ENCODE measurements around the gene MMP12.
"Not testable (repeated sequence)": the region's sequence is repeated elsewhere in the genome, so short reads cannot be mapped to it uniquely, and the experiment has no call there.

The MMP12 gene

DNA sequence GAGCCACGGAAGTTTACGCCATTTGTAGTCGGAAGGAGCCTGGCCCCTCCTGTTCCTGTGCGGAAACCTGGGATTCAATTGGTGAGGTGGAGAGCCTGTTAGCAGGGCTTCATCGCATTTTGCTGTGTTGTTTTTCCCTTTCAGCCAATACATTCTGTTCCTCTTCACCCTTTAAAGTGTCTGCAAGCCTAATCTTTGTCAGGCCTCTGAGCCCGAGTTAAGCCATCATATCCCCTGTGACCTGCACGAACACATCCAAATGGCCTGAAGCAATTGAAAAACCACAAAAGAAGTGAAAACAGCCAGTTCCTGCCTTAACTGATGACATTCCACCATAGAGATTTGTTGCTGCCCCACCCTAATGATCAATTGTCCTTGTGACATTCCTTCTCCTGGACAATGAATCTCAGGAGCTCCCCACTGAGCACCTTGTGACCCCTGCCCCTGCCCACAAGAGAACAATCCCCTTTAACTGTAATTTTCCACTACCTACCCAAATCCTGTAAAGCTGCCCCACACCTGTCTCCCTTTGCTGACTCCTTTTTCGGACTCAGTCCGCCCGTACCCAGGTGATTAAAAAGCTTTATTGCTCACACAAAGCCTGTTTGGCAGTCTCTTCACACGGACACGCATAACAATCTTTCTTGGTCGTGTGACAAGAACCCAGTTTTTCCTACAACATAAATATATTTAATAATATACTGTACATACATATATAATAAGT lies 37.1 kb upstream of the MMP12 start:
- TF ChIP-seq, protein P1, sequence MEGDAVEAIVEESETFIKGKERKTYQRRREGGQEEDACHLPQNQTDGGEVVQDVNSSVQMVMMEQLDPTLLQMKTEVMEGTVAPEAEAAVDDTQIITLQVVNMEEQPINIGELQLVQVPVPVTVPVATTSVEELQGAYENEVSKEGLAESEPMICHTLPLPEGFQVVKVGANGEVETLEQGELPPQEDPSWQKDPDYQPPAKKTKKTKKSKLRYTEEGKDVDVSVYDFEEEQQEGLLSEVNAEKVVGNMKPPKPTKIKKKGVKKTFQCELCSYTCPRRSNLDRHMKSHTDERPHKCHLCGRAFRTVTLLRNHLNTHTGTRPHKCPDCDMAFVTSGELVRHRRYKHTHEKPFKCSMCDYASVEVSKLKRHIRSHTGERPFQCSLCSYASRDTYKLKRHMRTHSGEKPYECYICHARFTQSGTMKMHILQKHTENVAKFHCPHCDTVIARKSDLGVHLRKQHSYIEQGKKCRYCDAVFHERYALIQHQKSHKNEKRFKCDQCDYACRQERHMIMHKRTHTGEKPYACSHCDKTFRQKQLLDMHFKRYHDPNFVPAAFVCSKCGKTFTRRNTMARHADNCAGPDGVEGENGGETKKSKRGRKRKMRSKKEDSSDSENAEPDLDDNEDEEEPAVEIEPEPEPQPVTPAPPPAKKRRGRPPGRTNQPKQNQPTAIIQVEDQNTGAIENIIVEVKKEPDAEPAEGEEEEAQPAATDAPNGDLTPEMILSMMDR (IDR thresholded peaks at IDR 0.05; ENCODE audit: insufficient read depth, low read depth, low read length, missing control alignments), result no peak
- DNase-seq (ENCODE audit: low read depth), result peak; percentile 51
- no peak overlapping the region for H3K4me3 ChIP-seq (ENCODE audit: low read length)

DNA sequence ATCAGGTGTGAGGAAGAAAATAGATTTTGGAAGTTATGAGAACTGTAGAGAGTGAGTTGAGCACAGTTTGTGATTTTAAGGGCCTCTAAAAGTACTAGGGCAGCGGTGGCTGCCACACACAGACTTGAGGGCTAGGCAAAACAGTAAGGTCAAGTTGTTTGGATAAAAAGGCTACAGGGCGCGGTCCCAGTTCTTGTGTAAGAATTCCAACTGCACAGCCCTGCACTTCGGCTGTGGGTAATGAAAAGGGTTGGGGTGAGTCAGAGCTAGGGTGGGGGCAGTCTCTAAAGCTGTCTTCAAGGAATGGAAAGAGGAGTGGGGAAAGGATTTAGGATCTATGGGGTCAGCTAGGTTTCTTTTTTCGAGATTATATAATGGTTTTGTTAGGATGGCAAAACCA lies 31.1 kb upstream of the MMP12 start:
- H3K4me3 ChIP-seq (ENCODE audit: low read length), result not testable (repeated sequence)
- DNase-seq (ENCODE audit: low read depth), result peak; percentile 62

DNA sequence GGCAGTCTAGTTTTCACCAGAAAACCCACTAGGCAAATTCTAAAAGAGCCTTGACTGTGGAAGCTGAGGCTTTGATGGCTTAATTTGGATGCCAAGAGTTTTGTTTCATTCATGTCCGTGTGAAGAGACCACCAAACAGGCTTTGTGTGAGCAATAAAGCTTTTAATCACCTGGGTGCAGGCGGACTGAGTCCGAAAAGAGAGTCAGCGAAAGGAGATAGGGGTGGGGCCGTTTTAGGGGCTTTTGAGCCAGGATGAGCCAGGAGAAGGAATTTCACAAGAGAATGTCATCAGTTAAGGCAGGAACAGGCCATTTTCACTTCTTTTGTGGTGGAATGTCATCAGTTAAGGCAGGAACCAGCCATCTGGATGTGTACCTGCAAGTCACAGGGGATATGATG lies 29.1 kb upstream of the MMP12 start:
- H3K4me3 ChIP-seq (ENCODE audit: low read length); DNase-seq (ENCODE audit: low read depth): not testable (repeated sequence)

DNA sequence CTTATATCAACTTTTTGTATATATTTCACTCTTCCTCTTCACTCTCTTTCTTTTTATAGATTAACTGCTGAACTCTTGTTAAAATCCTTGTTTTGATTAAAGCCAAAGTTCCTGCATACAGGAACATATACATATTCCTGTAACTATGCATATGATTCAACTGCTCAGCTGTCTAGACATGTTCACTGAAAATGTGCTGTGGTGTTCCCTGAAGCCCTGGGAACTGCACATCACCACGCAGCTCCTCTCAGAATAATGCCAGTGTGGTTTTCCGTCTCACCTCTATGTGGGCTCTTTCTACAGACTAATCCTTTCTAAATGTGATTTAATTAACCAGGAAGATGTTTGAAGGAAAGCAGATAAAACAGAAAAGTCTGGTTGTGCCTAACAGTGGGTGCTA lies 25.6 kb upstream of the MMP12 start:
- TF ChIP-seq, protein P1 (IDR thresholded peaks at IDR 0.05; ENCODE audit: insufficient read depth, low read depth, low read length, missing control alignments), result no peak
- no peak overlapping the region for H3K4me3 ChIP-seq (ENCODE audit: low read length)
- peak; percentile 90 for DNase-seq (ENCODE audit: low read depth)

DNA sequence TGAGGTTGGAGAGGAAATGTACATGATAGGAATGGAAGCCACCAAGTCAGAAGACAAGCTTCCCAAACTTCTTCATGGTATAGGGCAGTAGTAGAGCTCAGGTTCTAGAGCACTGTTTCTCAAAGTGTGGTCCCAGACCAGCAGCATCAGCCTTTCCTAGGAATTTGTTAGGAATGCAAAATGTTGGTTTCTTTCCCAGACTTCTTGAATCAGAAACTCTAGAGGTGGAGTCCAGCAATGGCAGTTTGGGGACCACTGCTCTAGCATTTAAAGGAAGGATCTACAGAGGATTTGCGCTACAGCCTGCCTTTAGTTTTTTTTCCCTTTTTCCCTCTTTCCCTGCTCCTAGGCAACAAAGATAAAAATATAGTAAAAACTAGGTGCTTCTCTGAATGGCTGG lies 17.0 kb upstream of the MMP12 start:
- DNase-seq (ENCODE audit: low read depth), result no peak
- TF ChIP-seq, protein P1 (IDR thresholded peaks at IDR 0.05; ENCODE audit: insufficient read depth, low read depth, low read length, missing control alignments), result no peak
- H3K4me3 ChIP-seq (ENCODE audit: low read length), result no peak overlapping the region

DNA sequence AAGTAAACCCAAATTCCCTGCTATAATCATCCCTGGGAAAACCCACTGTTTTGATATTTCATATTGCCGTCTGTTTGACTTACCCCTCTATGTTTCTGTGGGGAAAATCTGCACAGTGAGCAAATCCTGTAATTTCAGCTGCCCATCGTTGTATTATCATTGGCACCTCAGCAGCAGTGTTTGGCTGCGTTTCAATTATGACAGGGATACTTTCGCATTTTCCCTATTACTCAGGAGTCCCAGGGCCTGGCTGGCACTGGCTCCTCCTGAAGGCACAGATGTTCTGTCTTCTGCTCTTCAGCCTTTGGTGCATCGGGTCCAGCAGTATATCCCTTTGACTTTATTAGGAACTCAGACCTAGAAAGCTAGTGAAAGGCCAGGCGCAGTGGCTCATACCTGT lies 12.2 kb upstream of the MMP12 start:
- TF ChIP-seq, protein P1 (IDR thresholded peaks at IDR 0.05; ENCODE audit: insufficient read depth, low read depth, low read length, missing control alignments), result no peak
- peak; percentile 50 for DNase-seq (ENCODE audit: low read depth)
- no peak overlapping the region for H3K4me3 ChIP-seq (ENCODE audit: low read length)

DNA sequence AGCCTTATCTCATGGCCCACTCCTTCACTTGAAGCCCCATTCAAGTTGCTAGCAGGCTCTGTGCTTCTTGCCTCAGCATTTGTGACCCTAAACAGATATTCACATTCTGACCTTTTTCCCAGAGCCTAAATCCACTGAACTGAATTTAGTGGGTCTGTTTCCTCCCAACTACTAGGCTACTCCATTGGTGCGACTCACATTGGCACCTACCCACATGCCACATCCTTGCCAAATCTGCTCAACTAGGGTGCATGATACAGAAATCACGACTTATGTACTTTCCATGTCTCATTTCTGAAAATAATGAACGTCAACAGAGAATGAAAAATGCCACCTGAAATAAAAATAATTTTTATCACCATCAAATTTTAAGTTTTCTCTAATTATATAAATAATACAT lies 8.4 kb upstream of the MMP12 start:
- TF ChIP-seq, protein P1 (IDR thresholded peaks at IDR 0.05; ENCODE audit: insufficient read depth, low read depth, low read length, missing control alignments), result no peak
- peak; percentile 27 for DNase-seq (ENCODE audit: low read depth)
- no peak overlapping the region for H3K4me3 ChIP-seq (ENCODE audit: low read length)

DNA sequence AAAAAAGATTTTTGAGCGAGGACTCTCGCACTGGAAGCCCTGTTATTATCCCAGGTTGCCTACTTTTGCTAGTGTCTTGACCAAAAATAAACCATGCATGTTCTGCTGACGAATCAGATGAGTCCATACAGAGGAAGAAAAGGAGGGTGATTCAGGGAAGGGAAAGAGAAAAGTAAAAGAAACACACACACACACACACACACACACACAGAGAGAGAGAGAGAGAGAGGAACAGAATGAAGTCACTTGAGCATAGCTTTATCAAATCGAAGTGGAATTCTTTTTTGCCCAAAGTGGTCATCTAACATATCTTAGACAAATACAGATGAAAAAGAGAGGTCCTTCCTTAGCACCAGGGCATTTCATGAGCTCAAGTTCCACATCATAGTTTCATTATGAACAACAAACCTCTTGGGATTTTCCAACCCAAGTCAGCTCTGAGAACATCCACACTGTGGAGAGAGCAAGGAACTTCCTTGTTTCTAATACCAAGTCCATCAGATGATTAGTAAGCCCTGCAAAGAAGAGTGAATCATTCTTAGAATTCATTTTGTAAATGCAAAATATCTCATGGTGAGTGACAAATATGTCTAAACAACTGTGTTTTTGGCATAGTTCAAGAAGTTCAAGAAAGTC lies 7.7 kb upstream of the MMP12 start:
- TF ChIP-seq, protein P1 (IDR thresholded peaks at IDR 0.05; ENCODE audit: insufficient read depth, low read depth, low read length, missing control alignments), result no peak
- peak; percentile 80 for DNase-seq (ENCODE audit: low read depth)
- no peak overlapping the region for H3K4me3 ChIP-seq (ENCODE audit: low read length)
